SU-DHL-6 (cell line): Measurements from ENCODE around the gene STIMATE.

ENCODE experiments used
- CTCF ChIP-seq: fragments of 200-600 bp; sonication (generic); IDR thresholded peaks from one replicate; pipeline ENCODE4 v1.5.1; 2017; ENCODE audit warnings: antibody characterized with exemption, mild to moderate bottlenecking, low read length, moderate library complexity; ENCODE audit not compliant: insufficient read depth, poor library complexity, severe bottlenecking
- EZH2phosphoT487 ChIP-seq: fragments of 200-600 bp; sonication (generic), shearing (Covaris generic); conservative IDR thresholded peaks from 2 replicates; pipeline ENCODE4 v1.6.1; 2018; ENCODE audit warnings: mild to moderate bottlenecking, antibody characterized with exemption, low read length, moderate library complexity, mixed read lengths

DNA sequence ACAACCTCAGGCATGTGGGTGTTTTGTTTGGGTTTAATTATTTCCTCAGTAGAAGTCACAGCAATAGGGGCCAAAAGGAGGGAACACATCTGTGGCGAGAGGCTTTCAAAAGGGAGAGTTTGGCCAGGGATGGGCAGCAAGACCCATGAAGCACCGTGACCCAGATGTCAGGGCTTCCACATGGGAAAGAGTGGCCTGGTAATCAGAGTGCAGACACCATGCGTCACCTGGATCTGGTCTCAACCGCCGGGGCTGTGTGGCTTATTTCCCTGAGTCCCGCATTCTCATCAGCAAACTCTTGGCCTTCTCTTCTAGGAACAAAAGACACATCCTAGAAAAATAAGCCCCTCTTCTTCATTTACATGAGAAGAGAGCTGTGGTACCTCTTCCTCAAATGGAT is 50.1 kb downstream of the STIMATE start:
- TF ChIP-seq CTCF (no peak), EZH2phosphoT487 (no peak)
